HepG2 (cell line): ENCODE data around the gene PIGL. TPM values are rescaled to one million over a fixed set of nuclear protein-coding genes. Genes with fewer than 3 reads are reported as not detected.

Experiments
- ATF7 ChIP-seq, 2 experiments: fragments of 450-650 bp in 1 of 2; sonication (generic) in 1 of 2; formaldehyde crosslinking in 1 of 2; IDR thresholded peaks; 2 replicates each; pipeline versions ENCODE4 v1.4.0 to v1.6.1; 2016 to 2020; ENCODE audit warnings: antibody characterized with exemption in 1 of 2, mild to moderate bottlenecking in 1 of 2, missing genetic modification reagents in 1 of 2
- ELF4 ChIP-seq: sonication (generic); formaldehyde crosslinking; IDR thresholded peaks from 2 replicates; pipeline ENCODE4 v1.5.0; 2020; ENCODE audit warnings: missing genetic modification reagents, mild to moderate bottlenecking, moderate library complexity, borderline replicate concordance
- FIP1L1 ChIP-seq: fragments of 200-400 bp; formaldehyde crosslinking; IDR thresholded peaks from 2 replicates; pipeline ENCODE4 v1.6.1; 2018; ENCODE audit warnings: low read depth, mild to moderate bottlenecking, low read length, moderate library complexity, borderline replicate concordance; ENCODE audit not compliant: insufficient read depth
- HDAC2 ChIP-seq: sonication (generic); formaldehyde crosslinking; IDR thresholded peaks from 2 replicates; pipeline ENCODE4 v1.4.0; 2020; ENCODE audit warnings: missing genetic modification reagents
- NFE2 ChIP-seq: sonication (generic); formaldehyde crosslinking; IDR thresholded peaks from 2 replicates; pipeline ENCODE4 v1.4.0; 2020; ENCODE audit warnings: missing genetic modification reagents
- NONO ChIP-seq, 2 experiments: fragments of 450-650 bp in 1 of 2; sonication (generic) in 1 of 2; formaldehyde crosslinking in 1 of 2; IDR thresholded peaks in 1 of 2; conservative IDR thresholded peaks in 1 of 2; 2 replicates each; pipeline versions ENCODE4 v1.6.1 to v1.8.0; 2017 to 2022; ENCODE audit warnings: mild to moderate bottlenecking in 1 of 2, missing genetic modification reagents in 1 of 2, moderate library complexity in 1 of 2
- PBX3 ChIP-seq: sonication (generic); formaldehyde crosslinking; IDR thresholded peaks from 2 replicates; pipeline ENCODE4 v1.8.1; 2023; ENCODE audit warnings: missing genetic modification reagents, inconsistent platforms, borderline replicate concordance
- SALL2 ChIP-seq: sonication (generic); formaldehyde crosslinking; IDR thresholded peaks from 2 replicates; pipeline ENCODE4 v1.8.1; 2023; ENCODE audit warnings: mild to moderate bottlenecking, missing genetic modification reagents, inconsistent platforms
- SATB2 ChIP-seq: sonication (generic); formaldehyde crosslinking; IDR thresholded peaks from 2 replicates; pipeline ENCODE4 v1.5.0; 2020; ENCODE audit warnings: missing genetic modification reagents
- ZHX1 ChIP-seq: sonication (generic); formaldehyde crosslinking; IDR thresholded peaks from 2 replicates; pipeline ENCODE4 v1.8.1; 2022; ENCODE audit warnings: low read depth, mild to moderate bottlenecking, missing genetic modification reagents
- polyA plus RNA-seq, 8 experiments: library from polyadenylated mRNA; depleted of rRNA in 3 of 8; stranded (reverse) in 7 of 8; unstranded in 1 of 8; fragments of >200 nt; fragmentation: Illumina TruSeq in 4 of 8; extraction: Trizol in 4 of 8; gene quantifications; 2 replicates each; pipeline versions ENCODE4 v1.2.1 to v1.2.3, GENCODE V29; 2011 to 2016; ENCODE audit warnings: low read depth in 4 of 8, missing spikeins in 1 of 8, mixed read lengths in 1 of 8; ENCODE audit not compliant: insufficient read depth in 1 of 8
- total RNA-seq, 5 experiments: library from RNA; depleted of rRNA; stranded (reverse); fragments of >200 nt; fragmentation: Illumina TruSeq; extraction: Trizol; gene quantifications; 2 replicates each; pipeline ENCODE4 v1.2.3, GENCODE V29; 2016; ENCODE audit warnings: low read depth in 1 of 5
- TF ChIP-seq, protein P1 (sequence below): sonication (generic); formaldehyde crosslinking; IDR thresholded peaks from 2 replicates; pipeline ENCODE4 v1.4.0; 2020; ENCODE audit warnings: low read depth, mild to moderate bottlenecking, missing genetic modification reagents
- TF ChIP-seq, protein P2 (sequence below): sonication (generic); formaldehyde crosslinking; IDR thresholded peaks from 2 replicates; pipeline ENCODE4 v1.4.0; 2020; ENCODE audit warnings: missing genetic modification reagents
- TF ChIP-seq, protein P3 (sequence below): sonication (generic); formaldehyde crosslinking; IDR thresholded peaks from 2 replicates; pipeline ENCODE4 v1.5.0; 2020; ENCODE audit warnings: mild to moderate bottlenecking, missing genetic modification reagents
- TF ChIP-seq, protein P4 (sequence below): sonication (generic); formaldehyde crosslinking; conservative IDR thresholded peaks from 2 replicates; pipeline ENCODE4 v1.4.0; 2020; ENCODE audit warnings: missing genetic modification reagents

PIGL gene
- total and polyA plus RNA-seq, 2 of the 13 experiments (the other 11 are each of a cell fraction or from before 2014, with no cell fraction given), result 28.5 to 63.8 TPM

- TF ChIP-seq ZHX1 (no peak), SATB2 (CRISPR knock-in tag) (no peak), ELF4 (CRISPR knock-in tag) (no peak), SALL2 (CRISPR knock-in tag) (no peak), NONO (IDR thresholded peaks at IDR 0.05) (no peak), NONO (CRISPR knock-in tag; conservative IDR thresholded peaks at IDR 0.05) (no peak), ATF7 (IDR thresholded peaks at IDR 0.05) (no peak), ATF7 (CRISPR knock-in tag; IDR thresholded peaks at IDR 0.05) (no peak), NFE2 (no peak), HDAC2 (CRISPR knock-in tag) (no peak; the same call in 1 of the 2 replicates), PBX3 (CRISPR knock-in tag) (no peak), FIP1L1 (no peak)
- TF ChIP-seq, protein P1, sequence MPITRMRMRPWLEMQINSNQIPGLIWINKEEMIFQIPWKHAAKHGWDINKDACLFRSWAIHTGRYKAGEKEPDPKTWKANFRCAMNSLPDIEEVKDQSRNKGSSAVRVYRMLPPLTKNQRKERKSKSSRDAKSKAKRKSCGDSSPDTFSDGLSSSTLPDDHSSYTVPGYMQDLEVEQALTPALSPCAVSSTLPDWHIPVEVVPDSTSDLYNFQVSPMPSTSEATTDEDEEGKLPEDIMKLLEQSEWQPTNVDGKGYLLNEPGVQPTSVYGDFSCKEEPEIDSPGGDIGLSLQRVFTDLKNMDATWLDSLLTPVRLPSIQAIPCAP (CRISPR knock-in tag), result no peak
- TF ChIP-seq, protein P2, sequence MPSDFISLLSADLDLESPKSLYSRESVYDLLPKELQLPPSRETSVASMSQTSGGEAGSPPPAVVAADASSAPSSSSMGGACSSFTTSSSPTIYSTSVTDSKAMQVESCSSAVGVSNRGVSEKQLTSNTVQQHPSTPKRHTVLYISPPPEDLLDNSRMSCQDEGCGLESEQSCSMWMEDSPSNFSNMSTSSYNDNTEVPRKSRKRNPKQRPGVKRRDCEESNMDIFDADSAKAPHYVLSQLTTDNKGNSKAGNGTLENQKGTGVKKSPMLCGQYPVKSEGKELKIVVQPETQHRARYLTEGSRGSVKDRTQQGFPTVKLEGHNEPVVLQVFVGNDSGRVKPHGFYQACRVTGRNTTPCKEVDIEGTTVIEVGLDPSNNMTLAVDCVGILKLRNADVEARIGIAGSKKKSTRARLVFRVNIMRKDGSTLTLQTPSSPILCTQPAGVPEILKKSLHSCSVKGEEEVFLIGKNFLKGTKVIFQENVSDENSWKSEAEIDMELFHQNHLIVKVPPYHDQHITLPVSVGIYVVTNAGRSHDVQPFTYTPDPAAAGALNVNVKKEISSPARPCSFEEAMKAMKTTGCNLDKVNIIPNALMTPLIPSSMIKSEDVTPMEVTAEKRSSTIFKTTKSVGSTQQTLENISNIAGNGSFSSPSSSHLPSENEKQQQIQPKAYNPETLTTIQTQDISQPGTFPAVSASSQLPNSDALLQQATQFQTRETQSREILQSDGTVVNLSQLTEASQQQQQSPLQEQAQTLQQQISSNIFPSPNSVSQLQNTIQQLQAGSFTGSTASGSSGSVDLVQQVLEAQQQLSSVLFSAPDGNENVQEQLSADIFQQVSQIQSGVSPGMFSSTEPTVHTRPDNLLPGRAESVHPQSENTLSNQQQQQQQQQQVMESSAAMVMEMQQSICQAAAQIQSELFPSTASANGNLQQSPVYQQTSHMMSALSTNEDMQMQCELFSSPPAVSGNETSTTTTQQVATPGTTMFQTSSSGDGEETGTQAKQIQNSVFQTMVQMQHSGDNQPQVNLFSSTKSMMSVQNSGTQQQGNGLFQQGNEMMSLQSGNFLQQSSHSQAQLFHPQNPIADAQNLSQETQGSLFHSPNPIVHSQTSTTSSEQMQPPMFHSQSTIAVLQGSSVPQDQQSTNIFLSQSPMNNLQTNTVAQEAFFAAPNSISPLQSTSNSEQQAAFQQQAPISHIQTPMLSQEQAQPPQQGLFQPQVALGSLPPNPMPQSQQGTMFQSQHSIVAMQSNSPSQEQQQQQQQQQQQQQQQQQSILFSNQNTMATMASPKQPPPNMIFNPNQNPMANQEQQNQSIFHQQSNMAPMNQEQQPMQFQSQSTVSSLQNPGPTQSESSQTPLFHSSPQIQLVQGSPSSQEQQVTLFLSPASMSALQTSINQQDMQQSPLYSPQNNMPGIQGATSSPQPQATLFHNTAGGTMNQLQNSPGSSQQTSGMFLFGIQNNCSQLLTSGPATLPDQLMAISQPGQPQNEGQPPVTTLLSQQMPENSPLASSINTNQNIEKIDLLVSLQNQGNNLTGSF (CRISPR knock-in tag), result no peak
- TF ChIP-seq, protein P3, sequence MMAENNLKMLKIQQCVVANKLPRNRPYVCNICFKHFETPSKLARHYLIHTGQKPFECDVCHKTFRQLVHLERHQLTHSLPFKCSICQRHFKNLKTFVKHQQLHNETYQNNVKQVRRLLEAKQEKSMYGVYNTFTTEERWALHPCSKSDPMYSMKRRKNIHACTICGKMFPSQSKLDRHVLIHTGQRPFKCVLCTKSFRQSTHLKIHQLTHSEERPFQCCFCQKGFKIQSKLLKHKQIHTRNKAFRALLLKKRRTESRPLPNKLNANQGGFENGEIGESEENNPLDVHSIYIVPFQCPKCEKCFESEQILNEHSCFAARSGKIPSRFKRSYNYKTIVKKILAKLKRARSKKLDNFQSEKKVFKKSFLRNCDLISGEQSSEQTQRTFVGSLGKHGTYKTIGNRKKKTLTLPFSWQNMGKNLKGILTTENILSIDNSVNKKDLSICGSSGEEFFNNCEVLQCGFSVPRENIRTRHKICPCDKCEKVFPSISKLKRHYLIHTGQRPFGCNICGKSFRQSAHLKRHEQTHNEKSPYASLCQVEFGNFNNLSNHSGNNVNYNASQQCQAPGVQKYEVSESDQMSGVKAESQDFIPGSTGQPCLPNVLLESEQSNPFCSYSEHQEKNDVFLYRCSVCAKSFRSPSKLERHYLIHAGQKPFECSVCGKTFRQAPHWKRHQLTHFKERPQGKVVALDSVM (CRISPR knock-in tag), result no peak
- TF ChIP-seq, protein P4, sequence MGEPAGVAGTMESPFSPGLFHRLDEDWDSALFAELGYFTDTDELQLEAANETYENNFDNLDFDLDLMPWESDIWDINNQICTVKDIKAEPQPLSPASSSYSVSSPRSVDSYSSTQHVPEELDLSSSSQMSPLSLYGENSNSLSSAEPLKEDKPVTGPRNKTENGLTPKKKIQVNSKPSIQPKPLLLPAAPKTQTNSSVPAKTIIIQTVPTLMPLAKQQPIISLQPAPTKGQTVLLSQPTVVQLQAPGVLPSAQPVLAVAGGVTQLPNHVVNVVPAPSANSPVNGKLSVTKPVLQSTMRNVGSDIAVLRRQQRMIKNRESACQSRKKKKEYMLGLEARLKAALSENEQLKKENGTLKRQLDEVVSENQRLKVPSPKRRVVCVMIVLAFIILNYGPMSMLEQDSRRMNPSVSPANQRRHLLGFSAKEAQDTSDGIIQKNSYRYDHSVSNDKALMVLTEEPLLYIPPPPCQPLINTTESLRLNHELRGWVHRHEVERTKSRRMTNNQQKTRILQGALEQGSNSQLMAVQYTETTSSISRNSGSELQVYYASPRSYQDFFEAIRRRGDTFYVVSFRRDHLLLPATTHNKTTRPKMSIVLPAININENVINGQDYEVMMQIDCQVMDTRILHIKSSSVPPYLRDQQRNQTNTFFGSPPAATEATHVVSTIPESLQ, result no peak
Observed at GRCh38 chr17:16215965-16216316, 1.1 kb upstream of the PIGL start (continued).
